ENCODE data around the gene SYNE2.

The SYNE2 gene

DNA sequence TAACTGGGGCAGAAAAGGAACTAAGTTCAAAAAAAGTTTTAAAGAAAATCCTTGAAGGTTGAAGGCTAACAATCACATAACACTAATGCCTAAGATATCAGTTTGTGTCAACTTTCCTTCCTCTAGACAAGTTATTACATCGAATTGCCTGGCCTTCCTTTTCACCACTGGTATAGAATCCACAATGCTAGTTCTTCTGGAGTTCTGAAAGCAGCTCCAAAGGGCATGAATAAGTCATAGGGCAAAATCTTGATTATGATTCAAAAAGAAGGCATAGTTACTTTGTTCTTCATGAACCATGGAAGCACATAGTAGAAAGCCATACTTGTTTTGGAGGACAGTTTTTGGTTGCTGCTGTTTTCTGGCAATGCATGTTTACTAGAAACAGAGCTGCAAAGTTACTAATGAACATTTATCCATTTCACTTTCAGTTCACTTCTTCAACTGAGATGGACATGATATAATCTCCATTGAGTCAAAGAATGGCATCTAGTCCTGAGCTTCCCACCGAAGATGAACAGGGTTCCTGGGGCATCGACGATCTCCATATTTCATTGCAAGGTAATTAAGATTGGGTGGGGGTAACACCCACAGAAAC, 56.0 kb downstream of the SYNE2 start:
- no peak for DNase-seq (ENCODE audit: low read depth)

- DNase-seq (ENCODE audit: low read depth) = no peak
These were observed 57.2 kb downstream of the SYNE2 start for GRCh38 chr14:63909984-63910383.

DNA sequence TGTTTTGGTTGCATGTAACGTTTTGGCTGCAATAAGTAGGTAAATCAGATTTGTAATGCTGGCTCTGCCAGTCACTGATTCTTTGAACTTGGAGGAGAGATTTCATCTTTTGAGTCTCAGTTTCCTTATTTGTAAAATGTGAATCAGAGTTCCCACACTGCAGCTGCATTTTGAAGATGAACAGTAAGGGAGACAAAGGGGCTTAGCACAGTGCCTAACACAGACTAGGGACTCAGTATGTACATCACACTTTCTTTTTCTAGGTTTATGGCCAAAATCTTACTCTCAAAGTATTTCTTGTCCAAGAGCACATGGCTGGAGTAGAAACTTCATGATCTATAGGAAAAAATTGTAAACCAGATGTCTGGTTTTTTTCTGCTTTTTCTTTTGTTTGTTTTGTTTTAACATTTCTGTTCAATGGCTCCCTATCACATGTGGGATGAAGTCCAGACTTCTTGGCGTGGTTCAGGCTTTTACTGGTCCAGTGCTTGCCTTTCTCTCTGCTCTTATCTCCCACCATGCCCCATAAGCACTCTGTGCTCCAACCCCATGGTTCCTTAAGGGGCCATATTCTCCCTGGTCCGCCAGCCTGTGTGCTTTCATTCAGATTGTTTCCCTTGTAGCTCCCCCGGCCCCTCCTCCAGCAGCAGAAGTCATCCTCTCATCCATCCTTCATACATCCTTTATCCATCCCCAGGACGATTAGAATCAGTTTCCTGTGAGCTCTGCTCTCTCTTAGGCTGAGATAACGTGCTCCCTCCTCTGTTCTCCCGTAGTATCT, 58.0 kb downstream of the SYNE2 start:
- DNase-seq (ENCODE audit: low read depth) = no peak

DNA sequence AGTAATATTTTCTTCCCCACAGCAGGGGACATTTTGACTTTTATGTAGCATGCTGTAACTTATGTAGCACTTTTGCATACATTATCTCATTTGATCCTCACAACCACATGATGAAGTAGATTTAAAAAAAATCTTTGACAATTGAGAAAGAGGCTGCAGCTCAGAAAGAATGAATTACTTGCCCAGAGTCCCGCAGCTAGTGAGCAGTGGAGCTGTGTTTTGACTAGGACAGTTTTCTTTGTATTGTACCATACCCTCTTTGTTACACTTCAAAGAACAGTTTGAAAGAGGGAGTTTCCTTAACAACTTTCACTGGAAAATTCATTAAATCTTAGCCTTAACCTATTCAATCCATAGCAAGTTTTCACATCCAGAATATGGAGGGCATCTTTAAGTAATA, 58.6 kb downstream of the SYNE2 start:
- DNase-seq (ENCODE audit: low read depth) = no peak

DNA sequence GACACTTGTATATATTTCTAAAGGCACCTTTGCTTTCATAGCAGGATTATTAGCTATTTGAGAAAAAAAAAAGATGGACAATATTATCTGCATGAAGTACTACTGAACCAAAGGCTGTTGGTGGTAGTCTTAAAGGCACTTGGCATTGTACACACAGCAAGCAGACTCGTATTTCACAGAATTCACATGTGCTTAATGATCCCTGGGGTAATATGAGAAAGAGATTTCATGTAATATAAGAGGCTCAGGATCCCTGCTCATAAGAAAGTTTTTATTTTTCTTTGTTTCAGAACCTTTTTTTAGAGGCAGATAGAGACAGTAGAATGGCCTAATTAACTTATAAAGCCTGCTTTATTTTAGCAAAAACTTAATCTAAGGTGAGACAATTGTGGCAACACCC, 59.5 kb downstream of the SYNE2 start:
- DNase-seq (ENCODE audit: low read depth) = no peak

DNA sequence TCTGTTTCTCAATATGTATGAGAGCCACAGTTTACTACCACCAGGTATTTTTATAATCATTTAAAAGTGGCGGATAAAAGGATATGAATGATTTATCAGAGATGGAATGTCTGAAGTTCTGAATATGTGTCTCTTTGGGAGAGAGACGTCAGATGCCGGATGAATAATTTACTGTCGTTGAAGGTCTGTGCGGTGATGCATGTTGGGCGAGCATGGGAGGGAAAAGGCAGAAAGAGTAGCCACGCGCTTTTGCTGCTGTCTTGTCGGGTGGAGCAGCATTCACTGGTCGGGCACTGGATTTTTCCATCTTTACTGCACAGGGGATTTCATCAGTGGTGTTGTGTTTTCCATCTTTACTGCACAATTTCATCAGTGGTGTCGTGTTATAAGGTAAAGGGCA, 65.6 kb downstream of the SYNE2 start:
- peak; percentile 7 for DNase-seq (ENCODE audit: low read depth)

DNA sequence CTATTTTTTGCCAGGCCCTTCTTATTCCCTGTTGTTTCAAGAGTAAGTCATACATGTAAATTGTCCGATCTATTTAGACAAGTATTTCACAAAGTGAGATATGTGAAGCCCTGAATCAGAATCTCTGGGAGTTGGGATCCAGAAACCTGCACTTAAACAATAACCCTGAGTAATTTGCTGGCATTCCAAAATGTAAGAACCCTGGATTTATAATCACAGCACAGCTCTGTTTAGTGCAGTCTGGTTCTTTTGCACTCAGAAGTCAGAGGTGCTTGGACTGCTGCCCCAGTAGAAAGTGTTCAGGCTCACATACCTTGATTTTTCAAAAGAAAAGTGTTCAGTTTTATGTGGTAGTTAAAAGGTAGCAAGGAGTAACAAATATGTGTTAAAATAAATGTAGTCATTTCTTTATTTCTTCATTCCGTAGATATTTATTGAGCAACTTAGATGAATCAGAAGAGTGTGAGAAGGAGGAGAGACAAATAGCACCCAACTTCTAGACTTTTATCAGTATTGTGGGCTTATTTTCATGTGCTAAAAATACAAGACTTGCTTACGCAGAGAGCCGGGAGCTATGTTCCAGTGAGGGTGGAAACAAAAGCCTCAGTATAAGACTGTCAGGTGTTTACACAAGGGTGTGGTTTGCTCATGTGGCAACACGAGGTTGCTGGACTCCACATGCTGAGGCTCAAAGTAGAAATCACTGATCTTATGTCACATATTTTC, 70.1 kb downstream of the SYNE2 start:
- DNase-seq (ENCODE audit: low read depth) = peak; percentile 98

GRCh38 chr14:63923422-63923752, 70.6 kb downstream of the SYNE2 start:
- no peak for DNase-seq (ENCODE audit: low read depth)

DNA sequence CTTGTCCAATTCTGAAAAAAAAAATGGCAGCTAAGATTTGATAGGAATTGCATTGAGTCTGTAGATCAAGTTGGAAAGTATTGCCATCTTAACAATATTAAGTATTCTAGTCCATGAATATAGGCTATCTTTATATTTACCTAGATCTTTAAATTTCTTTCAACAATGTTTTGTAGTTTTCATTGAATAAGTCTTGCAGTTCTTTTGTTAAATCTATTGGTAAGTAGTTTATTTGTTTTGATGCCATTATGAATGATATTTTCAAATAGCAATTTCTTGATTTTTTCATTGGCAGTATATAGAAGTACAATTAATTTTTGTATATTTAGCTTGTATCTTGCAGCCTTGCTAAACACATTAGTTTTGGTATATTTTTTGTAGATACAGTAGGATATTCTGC, 71.6 kb downstream of the SYNE2 start:
- DNase-seq (ENCODE audit: low read depth) = no peak

DNA sequence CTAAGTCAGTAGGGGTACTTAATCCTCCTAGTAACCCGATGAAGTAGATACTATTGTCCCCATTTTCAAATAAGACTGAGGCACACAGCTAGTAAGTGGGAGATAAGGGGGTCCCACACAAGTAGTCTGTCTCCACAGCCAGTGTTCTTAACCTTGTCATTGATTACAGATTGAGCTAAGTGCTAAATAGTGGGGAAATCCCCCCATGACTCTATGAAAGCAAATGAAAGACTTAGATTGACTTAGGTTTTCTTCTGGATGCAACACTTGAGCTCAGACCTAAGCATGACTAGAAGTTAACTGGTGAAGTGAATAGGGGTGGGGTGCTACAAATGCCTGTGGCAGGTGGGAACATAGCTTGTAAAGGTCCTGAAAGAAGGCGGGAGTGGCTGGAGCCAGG, 73.8 kb downstream of the SYNE2 start:
- DNase-seq (ENCODE audit: low read depth) = no peak

GRCh38 chr14:63928744-63929174, 76.0 kb downstream of the SYNE2 start:
- DNase-seq (ENCODE audit: low read depth) = no peak

DNA sequence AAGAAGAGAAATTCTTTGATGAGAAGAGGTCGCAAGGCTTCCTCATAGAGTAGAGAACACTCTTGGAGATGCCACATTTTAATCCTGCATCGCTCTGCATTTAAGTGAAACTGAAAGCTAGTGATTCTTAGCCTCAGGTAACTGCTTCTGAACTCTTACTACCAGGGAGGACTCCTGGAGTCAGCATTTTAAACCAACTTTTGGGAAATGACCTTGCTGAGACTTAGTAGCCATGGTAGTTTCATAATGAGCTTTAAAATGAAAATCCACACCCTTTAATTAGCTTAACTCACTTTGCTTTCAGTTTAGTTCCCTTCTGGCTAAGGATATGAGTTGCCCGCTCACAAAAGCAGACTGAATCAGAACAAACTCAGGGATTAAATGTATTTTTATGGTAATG, 80.3 kb downstream of the SYNE2 start:
- no peak for DNase-seq (ENCODE audit: low read depth)

- no peak for DNase-seq (ENCODE audit: low read depth)
These were observed 80.9 kb downstream of the SYNE2 start for GRCh38 chr14:63933711-63934110.

DNA sequence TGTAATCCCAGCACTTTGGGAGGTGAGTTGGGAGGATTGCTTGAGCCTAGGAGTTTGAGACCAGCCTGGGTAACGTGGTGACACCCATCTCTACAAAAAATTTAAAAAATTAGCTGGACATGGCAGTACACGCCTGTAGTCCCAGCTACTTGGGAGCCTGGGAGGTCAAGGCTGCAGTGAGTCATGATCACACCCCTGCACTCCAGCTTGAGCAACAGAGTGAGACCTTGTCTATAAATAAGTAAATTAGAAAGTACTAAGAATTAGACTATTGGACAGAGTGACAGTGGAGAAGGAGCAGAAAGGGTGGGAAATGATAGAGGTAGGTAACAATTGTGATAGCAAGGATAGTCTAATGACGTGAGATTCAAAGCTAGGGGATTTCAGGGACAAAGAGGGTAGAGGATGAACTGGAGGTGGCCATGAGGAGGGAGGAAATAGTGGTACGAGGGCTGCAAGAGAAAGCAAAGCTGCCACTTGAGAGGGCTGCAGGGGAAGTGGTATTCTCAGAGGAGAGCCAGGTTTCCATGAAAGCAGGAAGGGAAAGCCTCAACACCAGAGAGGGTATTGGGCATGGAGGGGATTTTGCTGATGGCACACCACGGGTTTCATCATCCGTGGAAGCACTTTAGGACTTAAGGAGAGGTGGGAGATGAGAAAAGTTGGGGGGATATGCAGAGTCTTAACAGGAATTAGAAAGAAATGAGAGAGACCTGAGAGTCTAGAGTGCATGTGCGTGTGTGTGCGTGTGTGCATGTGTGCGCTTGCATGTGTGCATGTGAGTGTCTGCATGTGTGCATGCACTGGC, 85.6 kb downstream of the SYNE2 start:
- DNase-seq (ENCODE audit: low read depth) = peak; percentile 29

DNA sequence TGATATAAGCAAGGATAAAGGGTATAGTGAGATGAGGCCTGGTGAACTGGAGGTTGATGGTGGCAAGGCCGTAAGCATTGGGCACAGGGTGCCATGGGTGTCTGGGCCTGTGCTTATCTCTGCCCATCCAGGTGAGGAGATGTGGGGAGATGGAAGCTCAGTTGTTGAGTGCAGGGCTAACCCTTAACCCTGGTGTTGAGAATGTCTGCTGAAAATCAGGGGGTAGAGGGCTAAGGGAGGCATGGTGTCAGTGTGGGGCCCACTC, 86.1 kb downstream of the SYNE2 start:
- DNase-seq (ENCODE audit: low read depth) = no peak

DNA sequence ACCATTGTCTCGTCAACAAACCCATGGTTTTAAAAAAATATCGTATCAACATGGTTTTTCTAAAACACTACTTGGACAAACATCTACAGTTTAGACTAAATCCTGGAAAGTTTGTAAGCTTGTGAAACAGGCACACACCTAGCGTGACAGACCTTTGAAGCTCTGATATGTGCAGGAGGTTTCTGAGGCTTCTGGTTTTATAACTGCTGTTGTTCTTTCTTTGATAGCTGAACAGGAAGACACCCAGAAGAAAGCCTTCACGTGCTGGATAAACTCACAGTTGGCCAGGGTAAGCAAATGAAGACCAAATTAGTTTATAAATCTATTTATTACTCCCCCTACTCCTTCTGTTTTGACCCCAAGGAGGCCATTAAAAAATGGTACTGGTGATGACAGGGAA, 87.6 kb downstream of the SYNE2 start:
- DNase-seq (ENCODE audit: low read depth) = no peak

- DNase-seq (ENCODE audit: low read depth) = no peak
These were observed 88.2 kb downstream of the SYNE2 start for GRCh38 chr14:63941023-63941422.

DNA sequence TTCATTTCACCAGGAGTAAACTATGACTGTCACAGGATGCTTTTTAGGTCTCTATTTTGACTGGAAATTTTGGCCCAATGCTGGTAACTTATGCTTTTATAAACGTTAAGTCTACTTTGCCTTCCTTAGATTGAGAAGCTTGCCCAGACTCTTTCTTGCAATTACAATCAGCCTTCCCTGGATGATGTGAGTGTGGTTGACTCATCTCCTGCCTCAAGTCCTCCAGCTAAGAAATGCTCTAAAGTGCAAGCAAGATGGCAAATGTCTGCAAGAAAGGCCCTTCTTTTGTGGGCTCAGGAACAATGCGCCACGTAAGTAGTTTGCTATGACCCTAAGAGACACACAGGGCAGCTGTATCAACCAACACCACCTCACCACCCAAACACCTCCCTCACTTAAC, 96.9 kb downstream of the SYNE2 start:
- DNase-seq (ENCODE audit: low read depth) = peak; percentile 83

GRCh38 chr14:63951021-63951420, 98.2 kb downstream of the SYNE2 start:
- DNase-seq (ENCODE audit: low read depth) = no peak

DNA sequence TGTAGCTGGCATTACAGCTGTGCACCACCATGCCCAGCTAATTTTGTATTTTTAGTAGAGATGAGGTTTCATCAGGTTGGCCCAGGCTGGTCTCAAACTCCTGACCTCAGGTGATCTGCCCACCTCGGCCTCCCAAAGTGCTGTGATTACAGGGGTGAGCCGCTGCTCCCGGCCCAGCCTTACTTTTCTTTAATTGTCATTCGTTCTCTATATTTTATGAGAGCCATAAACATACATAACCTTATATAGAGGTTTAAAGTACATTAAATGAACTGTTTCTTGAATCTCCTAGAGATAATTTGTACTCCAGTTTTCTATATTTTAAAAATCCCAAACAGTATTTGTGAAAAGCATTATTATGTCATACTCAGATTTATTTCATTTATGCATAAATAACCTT, 98.6 kb downstream of the SYNE2 start:
- DNase-seq (ENCODE audit: low read depth) = no peak

DNA sequence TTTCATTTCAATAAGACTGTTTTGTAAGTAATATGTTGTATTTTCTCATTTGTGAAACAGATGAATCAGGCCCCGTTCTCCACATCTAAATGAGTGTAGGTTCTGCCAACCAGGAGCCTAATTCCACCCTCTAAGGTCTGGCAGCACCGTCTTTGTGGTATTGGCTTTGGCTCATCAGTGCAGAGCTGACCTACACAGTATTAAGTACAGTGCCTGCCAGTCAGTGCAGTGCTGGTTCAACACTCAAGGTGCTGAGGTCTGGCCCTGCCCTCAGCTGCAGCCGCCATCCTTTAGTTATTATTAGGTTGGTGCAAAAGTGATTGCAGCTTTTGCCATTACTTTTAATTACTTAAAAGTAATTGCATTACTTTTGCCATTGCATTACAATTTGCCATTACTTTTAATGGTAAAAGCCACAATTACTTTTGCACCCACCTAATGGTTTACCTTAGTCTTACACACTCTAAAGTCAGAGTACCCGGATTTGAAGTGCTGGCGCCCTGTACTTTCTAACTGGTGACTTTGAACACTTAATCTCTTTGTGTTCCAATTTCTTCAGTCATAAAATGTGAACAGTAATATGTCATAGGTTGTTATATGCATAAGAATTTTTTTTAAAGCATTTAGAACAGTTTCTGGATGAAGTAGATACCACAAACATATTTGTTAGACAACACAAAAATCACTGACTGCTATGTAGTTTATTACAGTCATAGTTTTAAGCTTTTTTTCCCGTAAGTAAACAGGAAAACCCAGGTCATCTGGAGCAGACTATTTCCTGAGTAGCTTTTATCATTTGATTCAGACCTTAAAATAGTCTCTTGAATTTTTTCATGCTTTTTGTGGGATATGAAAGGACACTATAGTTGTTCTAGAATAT, 99.5 kb downstream of the SYNE2 start:
- DNase-seq (ENCODE audit: low read depth) = peak; percentile 34

DNA sequence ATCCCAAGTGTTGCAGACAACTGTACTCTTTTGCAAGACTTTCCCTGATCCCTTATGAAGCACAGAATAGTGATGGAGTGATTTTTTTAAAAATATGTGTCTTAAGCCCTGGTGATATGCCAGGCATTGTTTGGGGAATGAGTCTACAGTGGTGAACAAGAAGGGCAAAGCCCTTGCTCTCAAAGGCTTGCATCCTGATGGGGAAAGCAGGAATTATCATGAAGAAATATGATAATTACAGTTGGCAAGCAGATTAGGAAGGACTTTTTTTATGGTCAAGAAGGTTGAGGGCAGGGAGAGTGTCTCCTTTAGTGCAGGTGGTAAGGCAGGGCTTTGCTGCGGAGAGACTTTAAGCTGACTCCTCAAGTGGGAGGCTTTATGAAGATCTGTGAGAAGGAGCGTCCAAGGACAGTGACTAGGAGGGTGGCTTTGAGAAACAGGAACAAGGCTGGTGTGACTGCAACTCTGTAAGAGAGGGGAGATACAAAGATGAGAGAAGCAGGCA, 100.2 kb downstream of the SYNE2 start:
- DNase-seq (ENCODE audit: low read depth) = peak; percentile 95
